AG20443 (cell line): ENCODE measurements around the gene MESP2.
"Not testable (repeated sequence)": the region's sequence is repeated elsewhere in the genome, so short reads cannot be mapped to it uniquely, and the experiment has no call there.

Source experiments
- DNase-seq: peaks from one replicate; pipeline ENCODE4 v3.0.0; 2012; ENCODE audit warnings: low spot score, mixed read lengths

The MESP2 gene

DNA sequence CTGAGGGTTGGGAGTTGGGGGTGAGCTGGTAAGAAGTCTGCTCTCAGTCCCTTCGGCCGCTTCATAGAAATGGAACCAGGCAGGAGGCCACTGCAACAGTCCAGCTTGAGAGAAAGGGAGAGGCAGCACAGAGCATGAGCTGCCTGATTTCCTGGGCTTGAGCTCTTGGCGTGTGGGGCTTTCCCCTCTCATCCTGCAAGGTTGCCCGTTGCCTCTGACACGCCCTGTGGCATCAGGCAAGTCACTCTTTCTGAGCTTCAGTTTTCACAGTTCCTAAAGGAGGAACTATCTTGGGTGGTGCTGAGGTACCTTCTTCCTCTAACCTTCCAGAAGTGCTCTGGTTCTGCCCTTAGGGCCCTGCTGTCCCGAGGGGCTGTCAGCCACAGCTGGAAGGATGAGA, 4.9 kb downstream of the MESP2 start:
- DNase-seq = no peak

DNA sequence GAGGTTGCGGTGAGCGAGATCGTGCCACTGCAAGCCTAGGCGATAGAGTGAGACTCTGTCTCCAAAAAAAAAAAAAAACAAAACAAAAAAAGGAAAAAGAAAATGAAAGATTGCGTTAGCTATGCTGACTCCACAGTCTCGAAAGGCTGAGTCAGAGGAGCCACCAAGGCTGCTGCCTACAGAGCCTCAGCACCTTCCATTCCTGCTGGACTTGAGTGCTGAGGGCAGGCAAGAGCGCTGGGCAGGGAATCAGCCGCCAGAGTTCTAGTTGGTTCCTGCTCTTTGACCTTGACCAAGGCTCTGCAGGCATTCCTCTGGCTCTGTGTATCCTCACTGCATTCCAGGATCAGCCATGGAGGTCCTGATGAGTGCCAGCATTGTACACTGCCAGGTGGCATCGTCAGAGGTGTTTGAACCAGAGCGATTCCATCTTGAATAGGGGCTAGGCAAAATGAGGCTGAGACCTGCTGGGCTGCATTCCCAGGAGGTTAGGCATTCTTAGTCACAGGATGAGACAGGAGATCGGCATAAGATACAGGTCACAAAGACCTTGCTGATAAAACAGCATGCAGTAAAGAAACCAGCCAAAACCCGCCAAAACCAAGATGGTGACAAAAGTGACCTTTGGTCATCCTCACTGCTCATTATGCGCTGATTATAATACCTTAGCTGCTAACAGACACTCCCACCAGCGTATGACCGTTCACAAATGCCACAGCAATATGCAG, 5.9 kb downstream of the MESP2 start:
- peak; percentile 68 for DNase-seq

DNA sequence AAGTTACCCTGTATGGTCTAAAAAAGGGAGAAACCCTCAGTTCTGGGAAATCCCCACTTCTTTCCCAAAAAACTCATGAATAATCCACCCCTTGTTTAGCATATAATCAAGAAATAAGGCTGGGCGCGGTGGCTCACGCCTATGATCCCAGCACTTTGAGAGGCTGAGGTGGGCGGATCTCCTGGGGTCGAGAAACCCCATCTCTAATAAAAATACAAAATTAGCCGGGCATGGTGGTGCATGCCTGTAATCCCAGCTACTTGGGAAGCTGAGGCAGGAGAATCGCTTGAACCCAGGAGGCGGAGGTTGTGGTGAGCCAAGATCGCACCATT, 6.5 kb downstream of the MESP2 start:
- not testable (repeated sequence) for DNase-seq

DNA sequence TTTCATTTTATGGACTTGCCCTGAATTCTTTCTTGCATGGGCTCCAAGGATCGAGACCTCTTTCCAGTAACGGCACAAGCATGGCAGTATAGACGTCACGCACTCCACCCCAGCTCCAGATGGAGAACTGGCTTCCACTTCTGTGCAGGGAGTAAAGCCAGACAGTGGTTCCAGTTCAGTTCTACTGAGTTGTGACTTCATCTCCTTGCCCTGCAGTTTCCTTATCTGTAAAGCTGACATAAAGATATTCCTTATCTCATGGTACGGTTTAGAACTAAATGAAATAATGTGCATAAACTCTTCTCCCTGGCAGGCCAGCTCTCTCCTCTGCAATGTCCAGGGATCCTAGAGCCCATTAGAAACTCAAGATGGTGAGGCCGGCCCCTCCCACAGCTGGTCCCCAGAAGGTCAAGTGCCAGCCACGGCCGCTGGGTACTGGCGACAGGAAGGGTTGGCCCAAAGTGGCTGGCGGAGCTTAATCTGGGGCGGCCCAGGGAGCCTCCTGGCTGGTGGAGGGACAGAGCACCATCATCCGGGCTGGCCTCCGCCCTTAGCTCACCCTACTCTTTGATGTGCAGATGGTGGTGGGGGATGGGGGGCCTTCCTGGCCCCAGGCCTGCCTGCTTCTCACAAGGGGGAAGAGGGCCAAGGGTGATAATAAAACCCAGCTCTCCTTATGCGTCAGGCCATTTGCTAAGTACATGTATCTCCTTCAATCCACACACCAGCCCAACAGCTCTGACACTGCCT, 7.2 kb downstream of the MESP2 start:
- DNase-seq = peak; percentile 69

DNA sequence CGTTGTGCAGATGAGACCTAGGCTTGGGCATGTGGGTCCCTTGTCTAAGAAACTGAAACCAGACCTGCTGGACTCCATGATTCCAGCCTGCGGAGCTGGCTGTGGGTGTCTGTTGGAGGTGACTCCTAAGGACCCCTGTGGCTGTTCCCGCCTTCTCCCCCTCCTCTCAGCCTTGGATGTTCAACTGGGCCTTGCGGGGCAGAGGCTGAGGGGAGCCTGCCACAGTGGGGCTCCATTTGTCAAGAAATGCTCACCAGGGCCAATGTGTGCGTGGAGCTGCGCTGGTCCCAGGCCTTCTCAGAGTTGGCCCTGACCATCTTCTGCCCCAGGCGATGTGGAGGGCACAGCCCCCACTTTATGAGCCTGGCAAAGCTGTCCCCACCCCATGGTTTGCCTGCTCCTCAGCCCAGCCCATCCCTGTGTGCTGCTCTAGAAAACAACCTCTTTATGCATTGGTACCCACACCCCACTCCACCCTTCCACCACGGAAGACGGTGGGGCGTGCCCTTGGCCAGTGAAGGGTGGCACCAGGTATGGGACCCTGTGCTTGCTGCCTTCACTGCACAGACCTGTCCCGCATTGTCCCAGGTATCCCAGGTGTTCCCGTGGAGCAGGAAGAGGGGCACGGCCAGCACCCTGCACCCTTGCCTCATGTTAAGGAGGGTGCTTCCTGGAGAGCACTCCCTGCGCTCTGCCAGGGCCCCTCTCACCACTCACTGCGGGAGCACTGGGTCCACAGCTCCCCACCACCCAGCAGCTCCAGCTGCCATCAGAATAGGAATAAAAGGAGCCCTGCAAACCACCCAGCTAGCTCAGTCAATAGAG, 7.9 kb downstream of the MESP2 start:
- no peak for DNase-seq

DNA sequence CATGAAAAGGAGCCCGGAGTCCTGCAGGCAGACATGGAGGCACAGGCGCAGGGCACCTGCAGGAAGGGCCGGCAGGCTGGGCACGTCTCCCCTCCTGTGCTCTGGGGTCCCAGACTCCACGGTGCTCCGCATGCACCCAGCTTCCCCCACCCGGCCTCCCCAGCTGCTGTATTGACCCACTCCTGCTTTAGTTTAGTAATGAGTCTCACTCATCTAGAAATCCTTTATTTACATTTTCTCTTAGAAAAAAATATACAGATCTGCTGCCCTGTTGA, 8.5 kb downstream of the MESP2 start:
- no peak for DNase-seq

DNA sequence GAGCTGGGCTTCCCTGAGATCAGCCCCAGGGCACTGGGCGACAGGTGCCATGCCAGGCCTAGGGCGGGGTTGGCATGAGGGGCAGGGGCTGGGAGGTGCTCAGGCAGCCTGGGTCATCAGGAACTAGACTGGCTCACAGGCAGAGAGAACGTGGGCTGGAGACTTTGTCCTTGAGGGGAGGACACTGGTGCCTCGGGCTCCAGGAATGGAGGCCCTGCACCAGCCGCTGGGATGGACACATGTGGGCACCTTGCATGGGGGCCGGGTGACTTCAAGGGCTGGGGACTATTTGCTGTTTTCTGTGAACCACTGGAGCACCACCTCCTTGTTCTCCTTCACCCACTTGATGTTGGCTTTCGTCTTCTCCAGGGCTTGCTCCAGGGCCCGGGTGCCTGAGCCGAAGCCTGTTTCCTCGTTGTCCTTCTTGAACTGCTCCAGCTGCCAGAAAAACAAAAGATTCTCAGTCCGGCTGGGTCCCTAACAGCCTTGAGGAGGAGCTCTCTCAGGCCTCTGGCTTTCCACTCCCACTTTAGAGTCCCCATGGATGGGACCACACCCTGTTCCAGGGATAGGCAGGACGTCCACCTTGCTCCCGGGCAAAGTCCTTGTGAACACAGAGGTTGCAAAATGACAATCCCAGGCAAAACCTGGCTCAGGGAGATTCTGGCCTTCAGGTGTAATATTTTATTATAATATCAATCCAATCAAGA, 9.1 kb downstream of the MESP2 start:
- no peak for DNase-seq

DNA sequence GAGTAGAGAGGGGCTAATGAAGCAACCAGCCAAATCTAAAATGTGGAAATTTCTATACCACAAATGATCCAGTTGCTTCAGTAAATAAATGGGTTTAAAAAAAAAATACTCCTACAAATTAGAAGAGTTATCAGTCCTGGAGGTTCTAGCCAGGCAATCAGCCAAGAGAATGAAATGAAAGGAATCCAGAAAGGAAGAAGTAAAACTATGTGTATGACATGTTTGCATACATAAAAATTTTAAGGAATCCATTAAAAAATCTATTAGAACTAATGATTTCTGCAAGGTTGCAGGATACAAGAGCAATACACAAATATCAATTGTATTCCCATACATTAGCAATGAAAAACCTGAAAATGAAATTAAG, 9.6 kb downstream of the MESP2 start:
- DNase-seq = no peak

DNA sequence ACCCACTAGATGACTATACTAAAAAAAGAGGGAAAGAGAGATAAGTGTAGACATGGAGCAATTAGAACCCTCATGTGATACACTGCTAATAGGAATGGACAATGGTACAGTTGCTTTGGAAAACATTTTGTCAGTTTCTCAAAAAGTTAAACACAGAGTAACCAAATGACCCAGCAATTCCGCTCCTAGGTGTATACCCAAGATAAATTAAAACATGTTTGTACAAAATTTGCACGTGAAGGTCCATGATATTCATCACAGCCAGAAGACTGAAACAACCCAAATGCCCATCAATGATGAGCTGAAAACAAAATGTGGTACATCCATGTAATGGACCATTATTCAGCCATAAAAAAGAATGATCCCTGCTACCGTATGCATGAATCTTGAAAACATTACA, 11.8 kb downstream of the MESP2 start:
- DNase-seq = no peak

DNA sequence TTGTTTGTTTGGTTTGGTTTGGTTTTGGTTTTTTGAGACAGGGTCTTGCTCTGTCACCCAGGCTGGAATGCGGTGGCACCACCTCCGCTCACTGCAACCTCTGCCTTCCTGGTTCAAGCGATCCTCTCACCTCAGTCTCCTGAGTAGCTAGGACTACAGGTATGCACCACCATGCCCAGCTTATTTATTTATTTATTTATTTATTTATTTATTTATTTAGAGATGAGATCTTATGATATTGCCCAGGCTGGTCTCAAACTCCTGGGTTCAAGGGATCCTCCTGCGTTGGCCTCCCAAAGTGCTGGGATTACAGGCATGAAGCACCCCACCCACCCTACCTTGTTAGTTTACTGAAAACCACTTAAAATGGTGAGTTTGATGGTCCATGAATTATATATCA, 12.5 kb downstream of the MESP2 start:
- not testable (repeated sequence) for DNase-seq

DNA sequence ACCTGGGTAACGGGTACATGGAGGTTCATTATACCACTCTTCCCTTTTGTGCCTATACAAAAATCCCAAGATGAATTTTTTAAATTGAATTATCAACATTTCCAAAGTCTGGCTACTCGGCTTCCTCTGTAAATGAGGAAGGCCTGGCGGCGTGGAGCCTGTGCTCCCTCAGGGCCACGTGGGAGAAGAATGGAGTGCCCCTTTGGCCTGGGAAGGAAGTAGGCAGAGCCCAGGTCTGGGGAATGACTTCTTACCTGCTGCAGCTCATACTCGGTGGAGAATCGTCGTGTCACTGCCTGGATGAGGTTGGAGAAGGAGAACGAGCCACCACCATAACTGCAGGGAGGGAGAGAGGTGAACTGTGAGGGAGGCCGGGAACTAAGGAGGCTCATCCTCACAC, 14.1 kb downstream of the MESP2 start:
- no peak for DNase-seq

DNA sequence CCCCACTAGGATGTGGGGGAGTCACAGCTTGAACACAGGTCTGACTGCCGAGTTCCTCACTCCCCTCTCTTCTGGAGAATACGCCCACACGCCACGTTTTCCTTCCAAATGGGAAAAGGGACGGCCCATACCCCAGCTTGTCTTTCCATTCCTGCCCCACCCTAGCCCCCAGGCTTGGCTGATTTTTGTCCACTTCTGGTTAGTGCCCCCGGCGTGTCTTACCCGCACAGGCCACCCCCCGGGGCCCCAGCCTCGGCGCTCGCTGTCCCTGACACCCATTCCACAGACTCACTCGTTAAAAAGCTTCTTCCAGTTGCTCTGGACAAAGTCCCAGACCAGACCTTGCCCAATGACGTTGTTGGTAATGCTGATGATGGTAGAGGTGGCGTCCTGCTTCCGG, 14.5 kb downstream of the MESP2 start:
- no peak for DNase-seq

DNA sequence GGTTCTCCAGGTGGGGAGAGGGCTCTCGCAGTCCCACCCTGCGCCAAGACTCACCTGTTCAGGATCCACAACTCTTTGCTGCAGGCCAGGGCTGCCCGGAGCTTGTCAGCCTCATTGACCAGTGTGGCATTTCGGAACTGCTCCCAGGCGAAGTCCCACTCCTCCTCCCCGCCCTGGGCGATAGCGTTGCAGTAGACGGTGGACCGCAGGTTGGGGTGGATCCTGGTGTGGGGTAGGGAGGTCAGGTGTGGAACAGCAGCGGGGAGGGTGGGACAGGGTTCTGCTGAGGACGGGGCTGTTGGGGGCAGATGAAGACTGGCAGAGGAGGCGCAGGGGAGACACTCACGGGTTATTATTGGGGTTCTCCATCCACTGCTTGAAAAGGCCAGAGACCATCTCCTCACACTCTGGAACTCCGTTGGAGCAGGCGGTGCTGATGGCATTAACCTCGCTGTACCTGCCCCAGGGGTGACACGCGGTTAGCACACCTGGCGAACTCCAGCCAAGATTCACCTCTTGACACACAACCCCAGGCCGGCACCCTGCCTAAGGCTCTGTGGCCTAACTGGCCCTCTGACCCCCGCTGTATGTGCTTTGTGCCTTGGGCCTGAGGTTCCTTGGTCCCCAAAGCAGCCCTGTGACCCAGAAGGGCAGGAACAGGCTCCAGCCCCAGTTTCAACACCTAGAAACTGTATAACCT, 16.1 kb downstream of the MESP2 start:
- DNase-seq = no peak

DNA sequence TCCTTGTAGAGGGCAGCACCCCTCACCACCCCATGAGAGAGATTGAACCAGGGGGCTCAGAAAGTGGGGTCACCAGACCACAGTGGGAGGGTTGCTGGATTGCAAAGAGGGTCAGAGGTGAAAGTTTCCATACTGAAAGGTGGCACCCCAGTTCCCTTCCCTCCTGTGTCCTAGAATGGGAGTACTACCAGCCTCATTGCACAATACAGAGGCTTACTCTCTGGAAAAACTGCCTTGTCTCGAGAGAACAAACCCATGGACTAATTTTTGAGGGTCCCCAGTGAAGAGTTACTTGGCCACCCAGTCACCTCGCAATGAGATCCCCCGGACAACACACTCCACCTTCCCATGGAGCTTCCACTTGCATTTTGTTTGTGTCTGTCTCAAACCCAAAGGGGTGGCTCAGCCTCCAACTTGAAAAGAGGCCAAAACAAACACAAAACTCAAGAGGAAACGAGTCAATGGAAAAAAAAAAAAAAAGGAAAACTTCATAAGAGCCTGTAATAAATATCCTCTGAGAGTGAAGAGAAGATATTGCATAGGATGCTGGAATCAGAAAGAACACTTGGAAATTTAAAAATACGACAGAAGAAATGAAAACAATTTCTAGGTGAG, 18.6 kb downstream of the MESP2 start:
- DNase-seq = no peak

DNA sequence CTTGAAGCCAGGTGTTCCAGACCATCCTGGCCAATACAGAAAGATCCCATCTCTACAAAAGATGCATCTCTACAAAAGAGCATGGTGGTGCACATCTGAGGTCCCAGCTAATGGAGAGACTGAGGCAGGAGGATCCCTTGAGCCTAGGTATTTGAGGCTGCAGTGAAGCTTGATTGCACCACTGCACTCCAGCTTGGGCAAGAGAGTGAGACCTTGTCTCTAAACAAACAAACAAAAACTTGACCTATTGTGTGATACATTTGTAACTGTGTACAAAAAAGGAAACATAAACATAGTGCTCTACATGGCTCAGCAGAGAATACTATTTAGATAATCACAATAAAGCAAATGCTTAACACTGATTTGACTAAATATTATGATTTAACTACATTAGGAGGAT, 19.9 kb downstream of the MESP2 start:
- DNase-seq = no peak

DNA sequence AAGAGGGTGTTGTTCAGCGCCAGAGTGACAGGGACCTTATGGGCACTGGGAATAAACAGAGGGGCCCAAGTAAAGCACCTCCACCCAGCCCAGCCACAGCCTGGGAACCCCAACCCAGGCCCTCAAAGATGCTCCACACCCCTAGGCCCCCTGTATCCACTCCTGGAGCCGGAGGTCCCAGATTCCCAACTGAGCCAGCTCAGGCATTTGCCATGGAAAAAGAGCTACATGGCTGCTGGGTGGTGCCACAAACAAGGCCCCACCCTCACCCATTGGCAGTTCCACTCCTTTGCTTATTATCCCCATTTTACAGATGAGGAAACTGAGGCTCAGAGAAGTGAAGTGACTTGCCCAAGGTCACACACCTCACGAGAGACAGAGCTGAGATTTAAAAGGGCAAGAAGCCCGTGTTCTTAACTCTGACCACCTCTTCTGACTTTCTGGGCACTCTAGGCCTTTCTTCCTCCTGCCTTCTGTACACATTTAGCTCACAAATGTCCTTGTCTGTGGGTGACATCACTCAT, 21.6 kb downstream of the MESP2 start:
- DNase-seq = no peak

DNA sequence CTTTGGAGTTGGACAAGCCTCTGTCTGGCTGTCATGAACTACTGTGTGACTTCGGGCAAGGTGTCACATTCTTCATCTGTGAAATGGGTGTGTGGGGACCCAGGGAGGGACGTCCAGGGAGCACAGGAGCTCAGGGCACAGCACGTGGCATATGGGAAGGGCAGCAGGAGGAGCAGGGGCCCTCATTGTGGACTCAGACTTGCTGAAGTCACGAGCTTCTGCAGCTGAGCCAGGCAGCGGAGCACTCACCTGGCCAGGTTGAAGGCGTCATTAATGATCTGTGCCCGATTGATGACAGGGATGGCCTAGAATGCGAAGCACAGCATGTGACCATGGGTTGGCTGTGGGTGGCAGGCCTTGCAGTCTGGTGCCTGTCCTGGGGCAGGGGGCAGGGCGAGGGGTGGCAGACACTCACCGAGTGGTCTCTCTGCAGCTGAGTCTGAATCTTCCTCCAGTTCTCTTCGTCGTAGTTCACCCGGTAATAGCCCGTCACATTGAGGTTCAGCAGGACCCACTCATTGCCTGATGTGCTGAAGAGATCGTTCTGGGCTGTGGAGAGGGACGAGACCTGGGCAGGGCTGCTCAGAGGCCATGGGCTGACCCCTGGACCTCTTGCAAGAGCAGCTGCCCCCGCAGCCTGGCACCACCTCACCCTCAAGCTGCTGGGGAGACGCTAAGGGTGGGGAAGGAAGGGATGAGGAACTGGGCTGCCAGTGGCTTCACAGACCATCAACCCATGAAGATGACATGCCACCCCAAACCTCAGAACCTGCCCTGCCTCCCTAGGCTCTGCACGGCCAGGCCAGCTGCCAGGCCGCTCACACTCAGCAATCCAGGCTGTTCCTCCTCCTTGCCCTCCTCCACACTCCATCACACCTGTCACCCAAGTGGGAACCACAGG, 23.1 kb downstream of the MESP2 start:
- DNase-seq = no peak

DNA sequence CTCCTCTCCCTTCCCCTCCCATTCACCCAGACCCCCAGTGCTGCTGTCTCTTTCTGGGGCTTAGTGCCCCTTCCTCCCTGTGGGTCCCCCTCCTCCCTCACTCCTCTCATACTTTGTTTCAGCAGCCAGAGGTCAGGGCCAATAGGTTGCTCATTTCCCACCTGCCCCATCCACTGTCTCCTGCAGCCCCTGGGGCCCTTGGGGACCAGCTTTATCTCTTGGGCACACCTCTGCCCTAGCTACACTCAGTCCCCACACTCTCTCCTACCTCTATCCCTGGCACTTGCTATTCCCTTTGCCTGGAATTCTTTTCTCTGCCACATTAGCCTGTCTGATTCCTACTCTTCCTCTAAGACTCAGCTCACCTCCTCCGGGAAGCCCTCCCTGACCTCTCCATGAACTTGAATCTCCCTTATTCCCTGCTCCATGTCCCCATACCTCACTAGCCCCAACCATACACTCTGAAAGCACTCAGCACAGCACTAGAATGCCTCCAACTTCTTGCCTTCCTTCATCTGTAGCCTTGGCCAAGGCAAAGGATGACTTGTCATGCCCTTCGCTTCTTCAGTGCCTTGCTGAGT, 23.9 kb downstream of the MESP2 start:
- no peak for DNase-seq

DNA sequence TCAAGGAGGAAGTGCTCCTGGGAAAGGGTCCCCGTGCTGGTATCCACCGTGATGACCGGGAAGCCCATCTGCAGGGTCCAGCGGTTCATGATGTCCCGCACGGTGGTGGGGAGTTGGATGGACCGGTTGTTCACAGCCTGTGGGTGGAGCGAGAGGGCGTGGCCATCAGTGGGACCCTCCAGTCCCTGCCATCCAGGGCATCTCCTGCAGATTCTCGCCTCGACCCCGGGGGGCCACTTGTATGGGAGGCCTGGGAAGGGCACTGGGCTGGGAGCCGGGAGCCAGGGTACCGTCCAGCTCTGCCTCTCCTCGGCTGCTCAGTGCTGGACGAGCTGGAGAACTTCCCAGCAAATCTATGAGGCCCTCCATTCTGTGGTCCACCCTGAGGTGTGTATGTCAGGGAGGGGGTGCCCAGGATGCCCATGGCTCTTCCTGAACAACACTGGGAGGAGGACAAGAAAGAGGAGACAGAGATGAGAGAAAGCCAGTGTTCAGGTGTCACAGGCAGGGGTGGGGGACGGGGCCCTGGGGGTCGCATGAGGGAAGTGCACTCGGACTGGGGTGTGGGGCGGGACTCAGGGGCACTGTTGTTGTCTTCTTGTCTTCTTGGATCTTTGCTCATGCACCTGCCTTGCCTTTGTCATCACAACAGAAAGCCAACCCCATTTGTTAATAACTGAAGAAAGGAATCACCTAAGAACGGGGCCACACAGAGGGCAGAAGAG, 25.5 kb downstream of the MESP2 start:
- DNase-seq = no peak
